DOHH2 (cell line): Measurements from ENCODE around the gene SERPINE3.

Experiments used
- EZH2phosphoT487 ChIP-seq: fragments of 200-600 bp; sonication (generic); IDR thresholded peaks from 2 replicates; pipeline ENCODE4 v1.6.1; 2017; ENCODE audit warnings: borderline replicate concordance, mild to moderate bottlenecking, antibody characterized with exemption, low read length, moderate library complexity, mixed read lengths
- TF ChIP-seq, protein P1 (sequence below): fragments of 200-600 bp; sonication (generic); IDR thresholded peaks from one replicate; pipeline ENCODE4 v1.5.1; 2014; ENCODE audit warnings: antibody characterized with exemption, mild to moderate bottlenecking, low read depth, low read length; ENCODE audit not compliant: poor library complexity, severe bottlenecking

GRCh38 chr13:51355217-51355616 lies 15.7 kb downstream of the SERPINE3 start:
- TF ChIP-seq, protein P1, sequence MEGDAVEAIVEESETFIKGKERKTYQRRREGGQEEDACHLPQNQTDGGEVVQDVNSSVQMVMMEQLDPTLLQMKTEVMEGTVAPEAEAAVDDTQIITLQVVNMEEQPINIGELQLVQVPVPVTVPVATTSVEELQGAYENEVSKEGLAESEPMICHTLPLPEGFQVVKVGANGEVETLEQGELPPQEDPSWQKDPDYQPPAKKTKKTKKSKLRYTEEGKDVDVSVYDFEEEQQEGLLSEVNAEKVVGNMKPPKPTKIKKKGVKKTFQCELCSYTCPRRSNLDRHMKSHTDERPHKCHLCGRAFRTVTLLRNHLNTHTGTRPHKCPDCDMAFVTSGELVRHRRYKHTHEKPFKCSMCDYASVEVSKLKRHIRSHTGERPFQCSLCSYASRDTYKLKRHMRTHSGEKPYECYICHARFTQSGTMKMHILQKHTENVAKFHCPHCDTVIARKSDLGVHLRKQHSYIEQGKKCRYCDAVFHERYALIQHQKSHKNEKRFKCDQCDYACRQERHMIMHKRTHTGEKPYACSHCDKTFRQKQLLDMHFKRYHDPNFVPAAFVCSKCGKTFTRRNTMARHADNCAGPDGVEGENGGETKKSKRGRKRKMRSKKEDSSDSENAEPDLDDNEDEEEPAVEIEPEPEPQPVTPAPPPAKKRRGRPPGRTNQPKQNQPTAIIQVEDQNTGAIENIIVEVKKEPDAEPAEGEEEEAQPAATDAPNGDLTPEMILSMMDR = no peak
- TF ChIP-seq EZH2phosphoT487 = no peak
